SK-N-MC (cell line): ENCODE measurements around the gene MRTFB.
A peak's percentile ranks its signal among the peaks of the same experiment; 100 is the strongest.

ENCODE experiments used
- DNase-seq: peaks from one replicate; pipeline ENCODE4 v3.0.0-alpha.2; 2011; ENCODE audit warnings: low read depth, low spot score
- H3K27ac ChIP-seq: fragments of 200-600 bp; sonication (generic); 2 replicates; pipeline ENCODE4 v1.5.1; 2016; ENCODE audit warnings: mixed run types
- H3K36me3 ChIP-seq: fragments of 200-600 bp; sonication (generic); 2 replicates; pipeline ENCODE4 v1.6.1; 2017; ENCODE audit warnings: antibody characterized with exemption, low read length, mixed read lengths; ENCODE audit not compliant: insufficient read depth
- H3K4me3 ChIP-seq: fragments of 200-600 bp; sonication (generic); 2 replicates; pipeline ENCODE4 v1.5.1; 2016
- H3K9ac ChIP-seq: fragments of 200-600 bp; sonication (generic); 2 replicates; pipeline ENCODE4 v1.8.0; 2017; ENCODE audit warnings: mixed run types, mixed read lengths; ENCODE audit not compliant: insufficient read length
- H3K9me3 ChIP-seq: fragments of 200-600 bp; sonication (generic); 2 replicates; pipeline ENCODE4 v1.6.1; 2017; ENCODE audit warnings: low read depth, mild to moderate bottlenecking, antibody characterized with exemption, low read length, moderate library complexity, mixed read lengths
- EZH2 ChIP-seq: fragments of 200-600 bp; sonication (generic); IDR thresholded peaks from one replicate; pipeline ENCODE4 v1.6.1; 2017; ENCODE audit warnings: antibody characterized with exemption
- FOXP2 ChIP-seq: optimal IDR thresholded peaks from 2 replicates; pipeline ENCODE3; 2011; ENCODE audit warnings: mild to moderate bottlenecking, moderate library complexity; ENCODE audit not compliant: insufficient read depth; ENCODE audit errors: extremely low read length, control extremely low read depth
- POLR2AphosphoS5 ChIP-seq: IDR thresholded peaks from 2 replicates; pipeline ENCODE4 v1.6.1; 2012; ENCODE audit warnings: mild to moderate bottlenecking, low read depth, low read length, borderline replicate concordance

MRTFB gene

DNA sequence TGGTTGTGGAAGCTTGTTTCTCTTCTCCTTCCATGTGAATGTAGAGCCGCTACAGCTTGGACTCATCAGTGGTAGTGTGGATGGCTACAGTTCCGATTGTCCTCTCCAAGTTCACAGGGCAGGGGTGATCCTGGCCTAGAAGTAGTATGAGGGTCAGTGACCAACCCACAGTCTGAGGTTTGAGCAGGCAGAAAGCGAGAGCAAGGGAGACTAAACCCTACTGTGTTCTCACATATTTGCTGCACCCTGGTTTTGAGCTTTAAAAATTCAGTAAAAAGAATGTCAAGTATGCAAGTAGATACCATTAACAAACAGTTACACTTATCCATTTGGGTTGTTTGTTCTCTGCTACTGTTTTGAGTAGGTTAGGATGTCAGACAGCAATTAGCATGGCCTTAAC, 148.9 kb downstream of the MRTFB start:
- peaks cover 36% of the 10 kb centered on the region for H3K36me3 ChIP-seq

DNA sequence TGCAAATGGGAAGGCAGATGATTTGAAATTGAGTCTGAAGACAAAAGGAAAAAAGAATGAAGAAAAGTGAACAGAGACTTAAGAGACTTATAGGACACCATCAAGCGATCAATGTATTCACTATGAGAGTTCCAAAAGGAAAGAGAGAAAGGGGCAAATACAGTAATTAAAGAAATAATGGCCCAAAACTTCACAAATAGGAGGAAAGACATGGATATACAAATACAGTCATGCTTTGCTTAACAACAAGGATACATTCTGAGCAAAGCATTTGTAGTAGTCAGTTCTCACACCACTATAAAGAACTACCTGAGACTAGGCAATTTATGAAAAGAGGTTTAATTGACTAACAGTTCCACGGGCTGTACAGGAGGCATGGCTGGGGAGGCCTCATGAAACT, 152.5 kb downstream of the MRTFB start:
- Histone ChIP-seq H3K27ac (no peak overlapping the region), H3K9me3 (0 out of 2 replicates have a peak, but pooled peaks cover 3% of the 10 kb centered on the region), H3K4me3 (no peak overlapping the region), H3K36me3 (peaks cover 35% of the 10 kb centered on the region), H3K9ac (no peak overlapping the region)
- TF ChIP-seq EZH2 (no peak), POLR2AphosphoS5 (no peak), FOXP2 (no peak)
- no peak for DNase-seq

More for the DNA sequence above, 148.9 kb downstream of the MRTFB start:
- no peak overlapping the region for H3K4me3 ChIP-seq
- DNase-seq: no peak
- no peak for TF ChIP-seq FOXP2
- TF ChIP-seq POLR2AphosphoS5: no peak
- no peak for TF ChIP-seq EZH2
- no peaks in the 10 kb centered on the region for H3K9me3 ChIP-seq
- no peak overlapping the region for H3K9ac ChIP-seq
- H3K27ac ChIP-seq: no peak overlapping the region

DNA sequence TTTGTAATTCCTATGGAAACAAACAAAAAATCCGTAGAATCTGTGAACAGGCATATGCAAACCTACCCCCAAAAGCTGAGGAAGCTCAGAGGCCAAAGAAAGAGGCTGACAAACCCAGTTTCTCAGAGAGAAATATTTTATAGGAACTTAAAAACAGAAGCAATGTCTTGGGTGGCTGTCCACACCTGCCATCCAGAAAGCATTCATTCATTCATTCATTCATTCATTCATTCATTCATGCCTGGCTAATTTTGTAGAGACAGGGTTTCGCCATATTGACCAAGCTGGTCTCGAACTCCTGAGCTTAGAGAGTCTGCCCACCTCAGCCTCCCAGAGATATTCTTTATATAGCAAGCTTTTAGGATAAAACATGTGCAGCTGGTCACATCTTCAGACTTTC, 154.3 kb downstream of the MRTFB start:
- TF ChIP-seq POLR2AphosphoS5 (no peak), EZH2 (no peak), FOXP2 (no peak)

DNA sequence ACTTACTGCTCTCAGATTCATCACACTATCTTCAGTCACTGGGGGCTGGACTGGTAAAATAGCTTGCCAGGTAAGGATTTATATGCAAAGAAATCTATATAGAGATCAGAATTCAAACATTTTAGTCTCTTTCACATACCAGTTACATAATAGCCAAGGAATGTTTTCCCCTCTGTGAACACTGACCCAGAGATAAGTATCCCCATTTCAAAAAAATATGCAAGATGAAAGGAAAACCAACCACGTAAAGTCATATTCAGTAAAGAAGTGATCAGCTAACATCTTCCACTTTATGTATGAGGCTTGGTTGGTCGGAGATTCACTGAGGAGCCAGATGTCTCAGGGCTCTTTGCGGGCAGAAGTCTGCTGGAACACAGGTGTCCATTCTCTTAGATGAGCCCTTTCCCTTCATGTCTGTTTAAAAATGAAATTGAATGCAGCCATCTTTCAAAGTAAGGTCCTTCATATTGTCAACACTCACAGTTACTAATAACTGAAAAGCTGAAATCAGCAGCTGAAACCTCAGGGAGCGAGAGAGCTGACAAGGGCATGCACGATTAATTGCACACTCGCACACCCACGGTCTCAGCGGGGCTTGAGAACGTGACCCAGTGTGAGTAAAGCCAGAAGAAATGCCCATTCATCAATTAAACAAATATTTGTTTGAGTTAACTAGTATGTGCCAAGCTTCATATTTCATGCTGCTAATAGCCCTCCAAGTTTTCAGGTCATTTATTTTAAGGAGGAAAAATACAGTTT, 161.2 kb downstream of the MRTFB start:
- Histone ChIP-seq H3K4me3 (no peak overlapping the region), H3K27ac (no peak overlapping the region), H3K9me3 (0 out of 2 replicates have a peak, but pooled peaks cover 3% of the 10 kb centered on the region), H3K9ac (no peak overlapping the region), H3K36me3 (peaks cover 3% of the 10 kb centered on the region; the same call in 1 of the 2 replicates)
- TF ChIP-seq POLR2AphosphoS5: no peak
- no peak for TF ChIP-seq EZH2
- no peak for TF ChIP-seq FOXP2
- no peak for DNase-seq

More for the DNA sequence above, 154.3 kb downstream of the MRTFB start:
- H3K4me3 ChIP-seq: no peak overlapping the region
- no peak overlapping the region for H3K27ac ChIP-seq
- no peak for DNase-seq
- 0 out of 2 replicates have a peak, but pooled peaks cover 3% of the 10 kb centered on the region for H3K9me3 ChIP-seq
- peaks cover 30% of the 10 kb centered on the region; the same call in 1 of the 2 replicates for H3K36me3 ChIP-seq
- H3K9ac ChIP-seq: no peak overlapping the region

DNA sequence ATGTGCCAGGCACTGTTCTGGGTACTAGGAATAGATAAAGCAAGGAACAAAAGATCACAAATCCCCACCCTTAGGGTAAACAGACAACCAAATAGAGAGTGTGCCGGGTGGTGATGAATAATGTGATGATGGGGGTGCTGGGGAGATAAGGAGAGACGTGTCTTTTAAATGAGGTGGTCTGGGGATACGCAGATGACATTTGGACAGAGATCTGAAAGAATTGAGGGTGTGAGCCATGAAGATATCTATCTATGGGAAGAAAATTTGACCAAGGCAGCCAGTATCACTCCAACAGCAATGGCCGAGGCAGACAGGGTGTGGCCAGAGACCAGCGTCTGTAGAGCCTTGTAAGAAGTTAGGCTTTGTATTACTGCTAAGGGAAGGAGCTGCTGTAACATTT, 165.3 kb downstream of the MRTFB start:
- TF ChIP-seq POLR2AphosphoS5: no peak
- no peak for TF ChIP-seq EZH2
- no peak for TF ChIP-seq FOXP2
- Histone ChIP-seq H3K9me3 (no peaks in the 10 kb centered on the region), H3K4me3 (no peak overlapping the region), H3K27ac (no peak overlapping the region), H3K36me3 (peaks cover 26% of the 10 kb centered on the region), H3K9ac (no peak overlapping the region)
- no peak for DNase-seq

DNA sequence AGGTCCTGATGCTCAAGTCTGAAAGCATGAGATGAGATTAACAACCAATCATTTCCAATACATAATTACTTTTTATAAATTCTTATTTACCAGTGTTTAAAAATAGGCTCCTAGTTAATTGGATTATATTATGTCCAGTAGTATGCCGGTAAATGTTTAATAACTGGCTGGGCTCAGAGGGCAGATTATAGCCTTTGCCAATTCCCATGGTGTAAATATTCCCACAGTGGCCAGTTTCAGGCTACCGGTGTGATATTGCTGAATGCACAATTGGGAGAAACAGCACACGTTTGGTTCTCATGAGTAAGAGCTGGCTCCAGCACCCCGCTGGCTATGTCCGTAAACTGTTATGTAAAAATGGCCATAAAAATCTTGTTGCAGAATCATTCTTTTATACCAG, 167.6 kb downstream of the MRTFB start:
- no peak overlapping the region for H3K9ac ChIP-seq
- H3K27ac ChIP-seq: 0 out of 2 replicates have a peak overlapping the region, but pooled peaks have one; percentile 1
- peaks cover 26% of the 10 kb centered on the region for H3K36me3 ChIP-seq
- H3K9me3 ChIP-seq: no peaks in the 10 kb centered on the region
- no peak overlapping the region for H3K4me3 ChIP-seq
- no peak for TF ChIP-seq FOXP2
- DNase-seq: no peak

DNA sequence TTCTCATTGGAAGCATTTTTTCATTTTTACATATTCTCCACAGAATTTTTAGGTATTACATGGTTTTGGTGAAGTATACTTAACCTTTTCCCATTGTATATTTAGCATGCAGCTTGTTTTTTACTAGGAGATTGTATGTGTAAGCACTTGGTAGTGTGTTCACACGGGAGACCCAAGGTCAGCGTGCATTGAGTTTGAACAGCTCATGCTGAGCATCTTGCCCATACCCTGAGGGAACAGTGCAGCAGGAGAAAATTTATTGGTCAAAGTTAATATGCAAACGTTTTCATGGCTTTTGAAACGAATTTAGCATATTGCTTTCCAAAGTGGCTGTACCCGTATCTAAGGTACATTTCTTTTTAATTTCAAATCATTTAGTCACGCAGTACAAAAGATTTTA, 168.7 kb downstream of the MRTFB start:
- H3K36me3 ChIP-seq: peaks cover 26% of the 10 kb centered on the region
- peak overlapping the region; percentile 44 for H3K4me3 ChIP-seq
- no peak for DNase-seq
- TF ChIP-seq POLR2AphosphoS5 (no peak), FOXP2 (no peak)
- no peak overlapping the region for H3K9ac ChIP-seq
- H3K9me3 ChIP-seq: no peaks in the 10 kb centered on the region
- no peak overlapping the region; the same call in 1 of the 2 replicates for H3K27ac ChIP-seq

DNA sequence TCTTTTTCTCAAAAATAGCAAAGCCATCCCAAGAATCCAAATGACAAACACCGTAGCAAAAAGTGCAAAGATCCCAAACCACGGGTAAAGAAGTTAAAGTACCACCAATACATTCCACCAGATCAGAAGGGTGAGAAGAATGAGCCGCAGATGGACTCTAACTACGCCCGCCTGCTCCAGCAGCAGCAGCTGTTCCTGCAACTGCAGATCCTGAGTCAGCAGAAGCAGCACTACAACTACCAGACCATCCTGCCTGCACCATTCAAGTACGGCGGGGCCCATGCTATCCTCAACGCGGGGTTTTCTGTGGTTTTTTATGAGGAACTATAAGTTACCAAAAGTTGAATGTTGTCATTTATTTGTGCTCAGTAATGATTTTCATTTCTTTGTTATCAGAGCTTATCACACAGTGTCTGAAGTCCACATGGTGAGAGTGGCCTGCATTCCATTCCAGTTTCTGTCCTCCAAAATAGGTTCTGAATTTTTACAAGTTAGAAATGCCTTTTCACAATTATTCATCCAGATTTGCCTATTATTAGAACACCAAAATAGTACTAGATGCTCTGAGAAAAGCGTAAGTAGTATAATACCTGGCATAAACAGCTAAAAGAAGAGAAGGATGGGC, 169.2 kb downstream of the MRTFB start:
- Histone ChIP-seq H3K36me3 (peaks cover 26% of the 10 kb centered on the region), H3K9ac (no peak overlapping the region), H3K4me3 (peak overlapping the region; percentile 44), H3K27ac (peak overlapping the region; percentile 62; the same call in 1 of the 2 replicates), H3K9me3 (no peaks in the 10 kb centered on the region)
- DNase-seq: no peak
- TF ChIP-seq POLR2AphosphoS5 (no peak), EZH2 (no peak), FOXP2 (no peak)

DNA sequence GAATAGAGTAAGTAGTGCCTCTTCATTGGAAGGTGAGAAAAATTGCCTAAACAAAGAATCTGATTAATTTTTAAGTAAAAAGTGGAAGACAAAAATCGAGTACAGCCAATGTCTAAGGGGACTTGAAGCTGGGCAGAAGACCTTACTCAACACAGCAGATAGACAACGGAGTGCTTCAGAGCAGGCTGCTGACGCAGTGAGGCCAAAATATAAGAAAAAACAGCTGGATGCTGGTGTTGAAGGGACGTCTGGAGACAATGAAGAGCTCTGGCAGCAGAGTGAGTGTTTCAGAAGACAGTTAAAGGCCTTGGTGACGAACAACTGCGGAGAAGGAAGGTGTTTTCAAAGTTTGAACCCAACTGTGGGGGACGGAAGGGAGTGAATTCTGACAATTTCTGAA, 169.8 kb downstream of the MRTFB start:
- H3K27ac ChIP-seq: peak overlapping the region; percentile 62; the same call in 1 of the 2 replicates
- no peak for DNase-seq
- TF ChIP-seq POLR2AphosphoS5 (no peak), EZH2 (no peak), FOXP2 (no peak)
- no peaks in the 10 kb centered on the region for H3K9me3 ChIP-seq
- no peak overlapping the region for H3K9ac ChIP-seq
- H3K4me3 ChIP-seq: no peak overlapping the region
- peaks cover 26% of the 10 kb centered on the region for H3K36me3 ChIP-seq
